Measurements from ENCODE around the gene SUCLG2. TPM values are rescaled to one million over a fixed set of nuclear protein-coding genes. Genes with fewer than 3 reads are reported as not detected.

SUCLG2 gene
- total and polyA plus RNA-seq, 10 of the 15 experiments (the other 5 are each of a cell fraction or from before 2014, with no cell fraction given): 17.8 to 50.9 (median 37.2) TPM

DNA sequence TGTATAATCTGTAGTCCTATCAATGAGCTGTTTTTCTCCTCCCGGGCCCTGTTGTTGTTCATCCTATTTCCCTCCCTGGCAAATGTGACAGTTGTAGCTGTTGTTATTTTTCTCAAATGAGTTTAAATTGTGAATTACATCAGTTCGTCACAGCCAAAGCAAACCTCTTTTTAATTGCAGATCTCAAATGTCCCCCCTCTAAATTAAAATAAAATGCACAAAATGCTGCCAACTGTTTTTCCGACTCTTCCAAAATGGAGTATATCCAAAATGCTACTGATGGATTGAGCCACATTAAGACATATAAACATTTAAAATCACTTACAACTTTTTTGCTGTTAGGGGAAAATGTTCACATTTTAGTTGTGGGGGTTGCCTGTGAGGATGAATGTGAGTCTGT lies 29.8 kb upstream of the SUCLG2 start (continued):
- TF ChIP-seq, protein P1, sequence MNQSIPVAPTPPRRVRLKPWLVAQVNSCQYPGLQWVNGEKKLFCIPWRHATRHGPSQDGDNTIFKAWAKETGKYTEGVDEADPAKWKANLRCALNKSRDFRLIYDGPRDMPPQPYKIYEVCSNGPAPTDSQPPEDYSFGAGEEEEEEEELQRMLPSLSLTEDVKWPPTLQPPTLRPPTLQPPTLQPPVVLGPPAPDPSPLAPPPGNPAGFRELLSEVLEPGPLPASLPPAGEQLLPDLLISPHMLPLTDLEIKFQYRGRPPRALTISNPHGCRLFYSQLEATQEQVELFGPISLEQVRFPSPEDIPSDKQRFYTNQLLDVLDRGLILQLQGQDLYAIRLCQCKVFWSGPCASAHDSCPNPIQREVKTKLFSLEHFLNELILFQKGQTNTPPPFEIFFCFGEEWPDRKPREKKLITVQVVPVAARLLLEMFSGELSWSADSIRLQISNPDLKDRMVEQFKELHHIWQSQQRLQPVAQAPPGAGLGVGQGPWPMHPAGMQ (IDR thresholded peaks at IDR 0.05; ENCODE audit: borderline replicate concordance): no peak

DNA sequence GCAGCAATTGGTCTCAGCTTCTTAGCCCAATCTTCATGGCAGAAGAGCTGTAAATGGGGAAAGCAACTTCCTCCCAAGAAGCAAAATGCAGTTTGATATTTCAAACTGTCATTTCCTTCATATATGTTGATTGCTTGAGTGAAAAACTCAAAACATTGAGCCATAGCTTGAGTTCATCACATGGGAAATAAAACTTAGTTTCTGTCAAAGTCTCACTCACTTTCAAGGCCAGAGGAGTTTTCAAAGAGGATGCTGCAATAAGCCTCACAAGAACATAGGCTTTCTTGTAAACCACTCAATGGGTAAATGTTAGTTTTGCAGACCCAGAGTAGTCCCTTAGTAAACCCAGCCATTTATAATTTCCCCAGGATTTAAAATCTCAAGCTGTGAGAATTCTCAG lies 29.1 kb upstream of the SUCLG2 start:
- H4K20me1 ChIP-seq (ENCODE audit: control insufficient read depth, insufficient read depth): no peaks in the 10 kb centered on the region
- H3K27ac ChIP-seq (ENCODE audit: control insufficient read depth, insufficient read depth): no peak overlapping the region
- no peaks in the 10 kb centered on the region for H3K36me3 ChIP-seq (ENCODE audit: control insufficient read depth in 2 of 2, insufficient read depth in 2 of 2, low read length in 1 of 2)
- H3K4me3 ChIP-seq: no peak overlapping the region
- ChIA-PET CTCF (interaction anchor here (0.9 to 1.4 kb wide), 2 partner anchors 15 to 299 kb away, joined by 3 to 5 read pairs; no protein-coding TSS in a partner anchor), POLR2A (interaction anchor here (0.6 kb wide), 1 partner anchor 230 kb away, joined by 3 read pairs; no protein-coding TSS in a partner anchor), SMC1A (ENCODE audit: uncharacterized antibody, unreplicated experiment) (interaction anchor here (0.9 to 2.8 kb wide), 4 partner anchors 8 to 365 kb away, joined by 3 to 18 read pairs (median 5); no protein-coding TSS in a partner anchor), RAD21 (ENCODE audit: unreplicated experiment) (no interaction called here)
- ATAC-seq (no peak), FAIRE-seq (no peak), DNase-seq (ENCODE audit: low read depth, low spot score) (no peak)
- intact Hi-C loops (cut with micrococcal nuclease; ENCODE audit: unreplicated experiment) (loop anchor here (10.0 kb wide), 1 partner anchor 299 kb away; no protein-coding TSS in a partner anchor), in situ Hi-C loops (cut with MboI) (no loop called here)
- H2AFZ ChIP-seq (ENCODE audit: control insufficient read depth, low read depth, low read length): no peak overlapping the region
- H3K79me2 ChIP-seq (ENCODE audit: control insufficient read depth, insufficient read depth, low read length): no peaks in the 10 kb centered on the region
- BruUV-seq (replicated peaks): no TSS peak
- H3K9ac ChIP-seq (ENCODE audit: control insufficient read depth, insufficient read depth, low read length): no peak overlapping the region
- H3K27me3 ChIP-seq (replicated peaks in 1 of 2; ENCODE audit: control insufficient read depth in 2 of 2, insufficient read depth in 2 of 2, low read length in 1 of 2): no peaks in the 10 kb centered on the region
- H3K4me2 ChIP-seq (ENCODE audit: control insufficient read depth, insufficient read depth): no peak overlapping the region; the same call in 1 of the 2 replicates
- TF ChIP-seq, protein P2, sequence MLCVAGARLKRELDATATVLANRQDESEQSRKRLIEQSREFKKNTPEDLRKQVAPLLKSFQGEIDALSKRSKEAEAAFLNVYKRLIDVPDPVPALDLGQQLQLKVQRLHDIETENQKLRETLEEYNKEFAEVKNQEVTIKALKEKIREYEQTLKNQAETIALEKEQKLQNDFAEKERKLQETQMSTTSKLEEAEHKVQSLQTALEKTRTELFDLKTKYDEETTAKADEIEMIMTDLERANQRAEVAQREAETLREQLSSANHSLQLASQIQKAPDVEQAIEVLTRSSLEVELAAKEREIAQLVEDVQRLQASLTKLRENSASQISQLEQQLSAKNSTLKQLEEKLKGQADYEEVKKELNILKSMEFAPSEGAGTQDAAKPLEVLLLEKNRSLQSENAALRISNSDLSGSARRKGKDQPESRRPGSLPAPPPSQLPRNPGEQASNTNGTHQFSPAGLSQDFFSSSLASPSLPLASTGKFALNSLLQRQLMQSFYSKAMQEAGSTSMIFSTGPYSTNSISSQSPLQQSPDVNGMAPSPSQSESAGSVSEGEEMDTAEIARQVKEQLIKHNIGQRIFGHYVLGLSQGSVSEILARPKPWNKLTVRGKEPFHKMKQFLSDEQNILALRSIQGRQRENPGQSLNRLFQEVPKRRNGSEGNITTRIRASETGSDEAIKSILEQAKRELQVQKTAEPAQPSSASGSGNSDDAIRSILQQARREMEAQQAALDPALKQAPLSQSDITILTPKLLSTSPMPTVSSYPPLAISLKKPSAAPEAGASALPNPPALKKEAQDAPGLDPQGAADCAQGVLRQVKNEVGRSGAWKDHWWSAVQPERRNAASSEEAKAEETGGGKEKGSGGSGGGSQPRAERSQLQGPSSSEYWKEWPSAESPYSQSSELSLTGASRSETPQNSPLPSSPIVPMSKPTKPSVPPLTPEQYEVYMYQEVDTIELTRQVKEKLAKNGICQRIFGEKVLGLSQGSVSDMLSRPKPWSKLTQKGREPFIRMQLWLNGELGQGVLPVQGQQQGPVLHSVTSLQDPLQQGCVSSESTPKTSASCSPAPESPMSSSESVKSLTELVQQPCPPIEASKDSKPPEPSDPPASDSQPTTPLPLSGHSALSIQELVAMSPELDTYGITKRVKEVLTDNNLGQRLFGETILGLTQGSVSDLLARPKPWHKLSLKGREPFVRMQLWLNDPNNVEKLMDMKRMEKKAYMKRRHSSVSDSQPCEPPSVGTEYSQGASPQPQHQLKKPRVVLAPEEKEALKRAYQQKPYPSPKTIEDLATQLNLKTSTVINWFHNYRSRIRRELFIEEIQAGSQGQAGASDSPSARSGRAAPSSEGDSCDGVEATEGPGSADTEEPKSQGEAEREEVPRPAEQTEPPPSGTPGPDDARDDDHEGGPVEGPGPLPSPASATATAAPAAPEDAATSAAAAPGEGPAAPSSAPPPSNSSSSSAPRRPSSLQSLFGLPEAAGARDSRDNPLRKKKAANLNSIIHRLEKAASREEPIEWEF (IDR thresholded peaks at IDR 0.05; ENCODE audit: insufficient replicate concordance, low read depth, low read length): no peak
- TF ChIP-seq, protein P3, sequence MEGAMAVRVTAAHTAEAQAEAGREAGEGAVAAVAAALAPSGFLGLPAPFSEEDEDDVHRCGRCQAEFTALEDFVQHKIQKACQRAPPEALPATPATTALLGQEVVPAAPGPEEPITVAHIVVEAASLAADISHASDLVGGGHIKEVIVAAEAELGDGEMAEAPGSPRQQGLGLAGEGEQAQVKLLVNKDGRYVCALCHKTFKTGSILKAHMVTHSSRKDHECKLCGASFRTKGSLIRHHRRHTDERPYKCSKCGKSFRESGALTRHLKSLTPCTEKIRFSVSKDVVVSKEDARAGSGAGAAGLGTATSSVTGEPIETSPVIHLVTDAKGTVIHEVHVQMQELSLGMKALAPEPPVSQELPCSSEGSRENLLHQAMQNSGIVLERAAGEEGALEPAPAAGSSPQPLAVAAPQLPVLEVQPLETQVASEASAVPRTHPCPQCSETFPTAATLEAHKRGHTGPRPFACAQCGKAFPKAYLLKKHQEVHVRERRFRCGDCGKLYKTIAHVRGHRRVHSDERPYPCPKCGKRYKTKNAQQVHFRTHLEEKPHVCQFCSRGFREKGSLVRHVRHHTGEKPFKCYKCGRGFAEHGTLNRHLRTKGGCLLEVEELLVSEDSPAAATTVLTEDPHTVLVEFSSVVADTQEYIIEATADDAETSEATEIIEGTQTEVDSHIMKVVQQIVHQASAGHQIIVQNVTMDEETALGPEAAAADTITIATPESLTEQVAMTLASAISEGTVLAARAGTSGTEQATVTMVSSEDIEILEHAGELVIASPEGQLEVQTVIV (IDR thresholded peaks at IDR 0.05; ENCODE audit: borderline replicate concordance, partially characterized antibody): no peak
- no peak for TF ChIP-seq POU2F2 (IDR thresholded peaks at IDR 0.05; ENCODE audit: borderline replicate concordance, low read depth, low read length)
- TF ChIP-seq, protein P4, sequence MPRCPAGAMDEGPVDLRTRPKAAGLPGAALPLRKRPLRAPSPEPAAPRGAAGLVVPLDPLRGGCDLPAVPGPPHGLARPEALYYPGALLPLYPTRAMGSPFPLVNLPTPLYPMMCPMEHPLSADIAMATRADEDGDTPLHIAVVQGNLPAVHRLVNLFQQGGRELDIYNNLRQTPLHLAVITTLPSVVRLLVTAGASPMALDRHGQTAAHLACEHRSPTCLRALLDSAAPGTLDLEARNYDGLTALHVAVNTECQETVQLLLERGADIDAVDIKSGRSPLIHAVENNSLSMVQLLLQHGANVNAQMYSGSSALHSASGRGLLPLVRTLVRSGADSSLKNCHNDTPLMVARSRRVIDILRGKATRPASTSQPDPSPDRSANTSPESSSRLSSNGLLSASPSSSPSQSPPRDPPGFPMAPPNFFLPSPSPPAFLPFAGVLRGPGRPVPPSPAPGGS (IDR thresholded peaks at IDR 0.05; ENCODE audit: borderline replicate concordance, insufficient read depth, low read depth, low read length, poor library complexity, severe bottlenecking): no peak
- H3K9me3 ChIP-seq (replicated peaks; ENCODE audit: control insufficient read depth, insufficient read depth, low read length): no peaks in the 10 kb centered on the region
- peaks cover 24% of the 10 kb centered on the region for H3K4me1 ChIP-seq (ENCODE audit: control insufficient read depth, insufficient read depth, low read length)
